Panc1 (cell line): ENCODE data around the gene PLPPR2.

Experiments
- POLR2AphosphoS5 ChIP-seq: IDR thresholded peaks from 2 replicates; pipeline ENCODE4 v1.6.1; 2012; ENCODE audit warnings: mild to moderate bottlenecking, low read depth, low read length, moderate library complexity
- TF ChIP-seq, protein P1 (sequence below): fragments of 450-650 bp; IDR thresholded peaks from 2 replicates; pipeline ENCODE4 v1.5.1; 2017; ENCODE audit warnings: mild to moderate bottlenecking

DNA sequence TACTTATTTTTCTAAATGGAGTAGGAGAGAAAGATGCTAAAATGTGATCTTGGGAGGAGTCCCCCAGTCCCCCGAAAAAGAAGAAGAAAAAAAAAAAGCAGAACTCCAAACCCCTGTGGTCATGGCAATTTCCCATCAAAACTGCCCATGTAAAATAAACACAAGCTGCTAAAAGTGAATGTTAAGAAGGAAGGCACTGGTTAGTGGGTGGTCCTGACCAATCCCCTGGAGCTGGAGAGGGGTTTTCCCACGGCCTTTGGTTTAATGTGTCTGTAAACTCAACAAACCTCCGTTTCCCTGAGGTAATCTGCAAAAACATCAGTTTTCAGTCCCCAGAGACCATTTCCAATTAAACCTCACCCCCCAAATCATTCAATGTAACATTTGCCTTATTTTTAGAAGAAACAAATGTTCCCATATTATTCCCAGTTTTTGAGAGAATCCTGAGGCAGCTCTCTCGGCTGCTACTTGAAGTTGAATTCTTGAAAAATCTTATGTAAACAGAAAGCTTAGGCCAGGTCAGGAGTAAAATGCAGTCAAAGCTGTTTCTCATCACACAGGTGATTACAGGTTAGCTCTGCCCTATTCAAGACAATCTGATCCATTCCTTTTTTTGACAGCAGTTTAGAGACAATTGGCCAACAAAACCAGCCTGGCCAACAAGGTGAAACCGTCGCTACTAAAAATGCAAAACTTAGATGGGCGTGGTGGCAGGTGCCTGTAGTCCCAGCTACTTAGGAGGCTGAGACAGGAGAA lies 32.8 kb upstream of the PLPPR2 start:
- TF ChIP-seq, protein P1, sequence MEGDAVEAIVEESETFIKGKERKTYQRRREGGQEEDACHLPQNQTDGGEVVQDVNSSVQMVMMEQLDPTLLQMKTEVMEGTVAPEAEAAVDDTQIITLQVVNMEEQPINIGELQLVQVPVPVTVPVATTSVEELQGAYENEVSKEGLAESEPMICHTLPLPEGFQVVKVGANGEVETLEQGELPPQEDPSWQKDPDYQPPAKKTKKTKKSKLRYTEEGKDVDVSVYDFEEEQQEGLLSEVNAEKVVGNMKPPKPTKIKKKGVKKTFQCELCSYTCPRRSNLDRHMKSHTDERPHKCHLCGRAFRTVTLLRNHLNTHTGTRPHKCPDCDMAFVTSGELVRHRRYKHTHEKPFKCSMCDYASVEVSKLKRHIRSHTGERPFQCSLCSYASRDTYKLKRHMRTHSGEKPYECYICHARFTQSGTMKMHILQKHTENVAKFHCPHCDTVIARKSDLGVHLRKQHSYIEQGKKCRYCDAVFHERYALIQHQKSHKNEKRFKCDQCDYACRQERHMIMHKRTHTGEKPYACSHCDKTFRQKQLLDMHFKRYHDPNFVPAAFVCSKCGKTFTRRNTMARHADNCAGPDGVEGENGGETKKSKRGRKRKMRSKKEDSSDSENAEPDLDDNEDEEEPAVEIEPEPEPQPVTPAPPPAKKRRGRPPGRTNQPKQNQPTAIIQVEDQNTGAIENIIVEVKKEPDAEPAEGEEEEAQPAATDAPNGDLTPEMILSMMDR = no peak
- TF ChIP-seq POLR2AphosphoS5 = 0 out of 2 replicates have a peak, but pooled peaks have one; percentile 27
